Kidney (tissue), 14 donors: ENCODE results near the gene TSPAN31. TPM values are rescaled to one million over a fixed set of nuclear protein-coding genes. Genes with fewer than 3 reads are reported as not detected.

ENCODE experiments used
- DNase-seq, 5 donors: peaks; one replicate each; pipeline ENCODE4 v3.0.0-alpha.2; 2013 to 2020
- FAIRE-seq: peaks from 2 replicates; lab custom pipeline; 2012; peaks lifted over from hg19 to GRCh38; lab: Jason Lieb, UNC
- H3K27ac ChIP-seq, 2 donors: one replicate each; pipeline ENCODE4 v1.7.0; 2013; ENCODE audit warnings: low read depth in 2 of 2, low read length in 2 of 2, inconsistent platforms in 1 of 2
- H3K27me3 ChIP-seq: one replicate; pipeline ENCODE4 v1.7.1; 2013; ENCODE audit warnings: low read length, inconsistent platforms; ENCODE audit not compliant: control insufficient read depth, insufficient read depth
- H3K36me3 ChIP-seq, 3 donors: one replicate each; pipeline versions ENCODE4 v1.7.0 to v1.7.1; 2013; ENCODE audit warnings: low read length in 3 of 3, control low read depth in 1 of 3, inconsistent platforms in 1 of 3; ENCODE audit not compliant: insufficient read depth in 3 of 3, control insufficient read depth in 2 of 3
- H3K4me1 ChIP-seq, 3 donors: one replicate each; pipeline versions ENCODE4 v1.7.0 to v1.7.1; 2013; ENCODE audit warnings: low read length in 3 of 3, inconsistent platforms in 1 of 3, low read depth in 1 of 3; ENCODE audit not compliant: control insufficient read depth in 2 of 3, insufficient read depth in 2 of 3
- H3K4me3 ChIP-seq, 3 donors: one replicate each; pipeline versions ENCODE4 v1.7.0 to v1.8.1; 2013; ENCODE audit warnings: low read length in 3 of 3, control low read depth in 1 of 3, inconsistent platforms in 1 of 3
- H3K9ac ChIP-seq, 3 donors: one replicate each; pipeline versions ENCODE4 v1.7.0 to v1.7.1; 2013; ENCODE audit warnings: low read length in 3 of 3, control low read depth in 1 of 3, inconsistent platforms in 1 of 3
- H3K9me3 ChIP-seq, 3 donors: one replicate each; pipeline versions ENCODE4 v1.7.0 to v1.7.1; 2013; ENCODE audit warnings: low read length in 3 of 3, control low read depth in 1 of 3, inconsistent platforms in 1 of 3; ENCODE audit not compliant: control insufficient read depth in 2 of 3, insufficient read depth in 1 of 3
- CTCF ChIP-seq: IDR thresholded peaks from 3 replicates; pipeline ENCODE4 v1.5.1; 2012; ENCODE audit warnings: mild to moderate bottlenecking, moderate library complexity, borderline replicate concordance; ENCODE audit not compliant: insufficient read depth; ENCODE audit errors: extremely low read depth
- intact Hi-C: fragments of 100-400 bp; cut with DNase I; formaldehyde crosslinking; loops from one replicate; pipeline ENCODE4 v1.11.1; 2022
- polyA plus RNA-seq: library from polyadenylated mRNA; stranded (reverse); fragments of 350-450 nt; fragmentation: Illumina TruSeq; extraction: RNeasy Lipid Tissue Mini Kit (QIAGEN cat#74804); gene quantifications from one replicate; pipeline ENCODE4 v1.2.3, GENCODE V29; 2014; ENCODE audit warnings: low read depth, low replicate concordance; ENCODE audit not compliant: insufficient read depth
- total RNA-seq: library from RNA; stranded (reverse); fragmentation: NEBNext Ultra II Directional; extraction: Animal tissue kit (Norgen Biotek cat#: 25700); gene quantifications from one replicate; pipeline ENCODE4 v1.2.1, GENCODE V29; 2021
- donor health status: control.
- donor health status: control.
- donor health status: control.
- donor health status: control.
- donor health status: control.
- donor health status: DM: yes; HTN: yes; CAD: no.
- donor health status: Normal renal cell carcinoma (clear cell type).

TSPAN31 gene
- total and polyA plus RNA-seq, 2 donors from 2014 or later = 53.3 to 60.1 TPM

- Histone ChIP-seq H3K27me3 (no peaks in the 10 kb centered on the region), H3K9me3 (no peaks in the 10 kb centered on the region), H3K4me3 (peak overlapping the region; percentile 62 to 91 (median 84)), H3K9ac (peak overlapping the region; percentile 34 to 86 (median 80)), H3K27ac (no peak overlapping the region), H3K4me1 (peaks cover 4 to 19% (median 7%) of the 10 kb centered on the region in 3 donors), H3K36me3 (peaks cover 7 to 16% (median 8%) of the 10 kb centered on the region in 3 donors)
- DNase-seq = peak in 1 of 5 donors; percentile 61
- FAIRE-seq = no peak
- intact Hi-C loops = no loop called here
- no peak for TF ChIP-seq CTCF
Observed at GRCh38 chr12:57750561-57751431, 6.0 kb downstream of the TSPAN31 start.

- FAIRE-seq (no peak), DNase-seq (peak in 2 of 5 donors; percentile 63 to 71)
- TF ChIP-seq CTCF = no peak
- Histone ChIP-seq H3K4me3 (peak overlapping the region; percentile 62 to 91 (median 84)), H3K27me3 (no peaks in the 10 kb centered on the region), H3K4me1 (peaks cover 4 to 19% (median 6%) of the 10 kb centered on the region in 3 donors), H3K27ac (peak overlapping the region; percentile 61 to 77), H3K9me3 (no peaks in the 10 kb centered on the region), H3K36me3 (peaks cover 7 to 13% (median 8%) of the 10 kb centered on the region in 3 donors), H3K9ac (peak overlapping the region; percentile 34 to 86 (median 80))
- intact Hi-C loops = no loop called here
Observed at GRCh38 chr12:57751432-57751787, 6.6 kb downstream of the TSPAN31 start.

GRCh38 chr12:57751788-57752667, 7.2 kb downstream of the TSPAN31 start, which contains the start of gene CDK4:
Gene CDK4 (minus strand): TSS chr12:57752310. CDS start chr12:57751717, 593 bp downstream.
- Histone ChIP-seq H3K9ac (peak within 1 kb of the TSS; percentile 34 to 86 (median 80)), H3K9me3 (no peaks in the 10 kb centered on the region), H3K4me3 (peak within 1 kb of the TSS; percentile 62 to 91 (median 84)), H3K4me1 (peaks cover 4 to 21% (median 6%) of the 10 kb centered on the region in 3 donors), H3K36me3 (peaks cover 5 to 9% (median 8%) of the 10 kb centered on the region in 3 donors), H3K27ac (peak within 1 kb of the TSS; percentile 61 to 77), H3K27me3 (no peaks in the 10 kb centered on the region)
- peak; percentile 65 for FAIRE-seq
- intact Hi-C loops = no loop called here
- peak; percentile 100 for DNase-seq
- no peak for TF ChIP-seq CTCF
